SK-MEL-5 (cell line): ENCODE measurements around the gene CTRB2. TPM values are rescaled to one million over a fixed set of nuclear protein-coding genes. Genes with fewer than 3 reads are reported as not detected.
A peak's percentile ranks its signal among the peaks of the same experiment; 100 is the strongest.
"Not testable (repeated sequence)": the region's sequence is repeated elsewhere in the genome, so short reads cannot be mapped to it uniquely, and the experiment has no call there.

Experiments
- DNase-seq: peaks from one replicate; pipeline ENCODE4 v3.0.0-alpha.2; 2016; ENCODE audit warnings: low read depth, low spot score
- in situ Hi-C: cut with HindIII; loops from 2 replicates; pipeline ENCODE4 v1.10.0; 2016; ENCODE audit warnings: low sequenced_read_pairs, high pct_unique_total_duplicates, low pct_unique_long_range_greater_than_20kb
- total RNA-seq: library from RNA; depleted of rRNA; stranded (reverse); fragments of >200 nt; shearing (Covaris generic); gene quantifications from 2 replicates; pipeline ENCODE4 v1.2.3, GENCODE V29; 2014

The CTRB2 gene
- total RNA-seq, 1 experiment from 2014 or later = not detected

GRCh38 chr16:75244225-75244809, 37.4 kb upstream of the CTRB2 start:
- DNase-seq = peak; percentile 26
- in situ Hi-C loops = no loop called here

GRCh38 chr16:75243667-75244224, 36.8 kb upstream of the CTRB2 start:
- no peak for DNase-seq
- in situ Hi-C loops = no loop called here

- in situ Hi-C loops, DNase-seq: not testable (repeated sequence)
Measured at GRCh38 chr16:75242436-75243078, 35.6 kb upstream of the CTRB2 start.

GRCh38 chr16:75241955-75242354, 35.0 kb upstream of the CTRB2 start:
- DNase-seq = no peak
- in situ Hi-C loops = no loop called here

- in situ Hi-C loops = no loop called here
- DNase-seq = no peak
Measured at GRCh38 chr16:75241412-75241811, 34.5 kb upstream of the CTRB2 start.

- DNase-seq, in situ Hi-C loops: not testable (repeated sequence)
Measured at GRCh38 chr16:75240633-75241032, 33.7 kb upstream of the CTRB2 start.

- in situ Hi-C loops = no loop called here
- DNase-seq = no peak
Measured at GRCh38 chr16:75239542-75240122, 32.7 kb upstream of the CTRB2 start.

- in situ Hi-C loops = no loop called here
- no peak for DNase-seq
Measured at GRCh38 chr16:75238853-75239541, 32.0 kb upstream of the CTRB2 start.

- peak; percentile 50 for DNase-seq
- in situ Hi-C loops = no loop called here
Measured at GRCh38 chr16:75238132-75238852, 31.3 kb upstream of the CTRB2 start.

- DNase-seq = no peak
- in situ Hi-C loops = no loop called here
Measured at GRCh38 chr16:75237398-75238131, 30.6 kb upstream of the CTRB2 start.

GRCh38 chr16:75236736-75237397, 29.9 kb upstream of the CTRB2 start:
- DNase-seq = no peak
- in situ Hi-C loops = no loop called here

GRCh38 chr16:75236232-75236631, 29.3 kb upstream of the CTRB2 start:
- DNase-seq = no peak
- in situ Hi-C loops = no loop called here

GRCh38 chr16:75235721-75236193, 28.8 kb upstream of the CTRB2 start:
- no peak for DNase-seq
- in situ Hi-C loops = no loop called here

GRCh38 chr16:75234856-75235696, 28.1 kb upstream of the CTRB2 start:
- DNase-seq = no peak
- in situ Hi-C loops = no loop called here

GRCh38 chr16:75233611-75233938, 26.6 kb upstream of the CTRB2 start:
- DNase-seq = no peak
- in situ Hi-C loops = no loop called here

- DNase-seq = no peak
- in situ Hi-C loops = no loop called here
Measured at GRCh38 chr16:75231570-75231969, 24.6 kb upstream of the CTRB2 start.
